ENCODE measurements around the gene ZAR1L. TPM values are rescaled to one million over a fixed set of nuclear protein-coding genes. Genes with fewer than 3 reads are reported as not detected.
A peak's percentile ranks its signal among the peaks of the same experiment; 100 is the strongest.

Gene ZAR1L
- total and polyA plus RNA-seq, 3 experiments from 2014 or later: not detected

- no peak for DNase-seq
- Histone ChIP-seq H3K27ac (ENCODE audit: low read depth, low read length) (no peak overlapping the region), H3K4me1 (ENCODE audit: insufficient read depth, low read length) (no peaks in the 10 kb centered on the region), H3K4me3 (ENCODE audit: low read length) (no peak overlapping the region), H3K27me3 (ENCODE audit: insufficient read depth, low read length, poor library complexity, severe bottlenecking) (no peaks in the 10 kb centered on the region), H3K36me3 (ENCODE audit: insufficient read depth, low read length) (no peaks in the 10 kb centered on the region), H3K9me3 (ENCODE audit: low read length) (no peaks in the 10 kb centered on the region)
- H3K36me3 Mint-ChIP-seq: no peaks in the 10 kb centered on the region
- ChIA-PET POLR2A (no interaction called here), CTCF (no interaction called here)
- H3K4me1 Mint-ChIP-seq: no peaks in the 10 kb centered on the region
- peaks cover 6 to 35% of the 10 kb centered on the region in 2 donors for H3K27me3 Mint-ChIP-seq
- no peak overlapping the region for H3K27ac Mint-ChIP-seq
- H3K4me3 Mint-ChIP-seq: no peak overlapping the region
- H3K9me3 Mint-ChIP-seq: no peaks in the 10 kb centered on the region
Observed at GRCh38 chr13:32300406-32300805, 14.8 kb downstream of the ZAR1L start.

DNA sequence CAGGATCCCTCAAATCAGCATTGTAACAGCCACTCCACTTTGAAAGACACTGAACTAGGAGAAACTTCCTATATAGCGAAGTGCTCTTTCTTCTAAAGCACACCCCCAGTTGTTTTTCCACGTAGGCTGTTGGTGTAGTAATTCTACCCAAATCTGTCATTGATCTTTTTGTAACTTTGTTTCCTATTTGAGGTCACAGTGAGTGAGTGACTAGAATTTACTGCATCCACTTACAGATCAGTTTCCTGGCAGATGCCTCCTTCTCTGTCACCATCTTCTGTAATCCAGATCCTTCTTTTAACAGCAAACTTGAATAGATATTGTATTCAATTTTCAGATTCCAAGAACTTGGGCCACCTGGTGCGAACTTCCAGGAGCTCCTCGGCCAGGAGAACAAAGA, 15.3 kb downstream of the ZAR1L start:
- no peak overlapping the region for H3K27ac ChIP-seq (ENCODE audit: low read depth, low read length)
- ChIA-PET POLR2A (interaction anchor here (0.5 kb wide), 1 partner anchor 78 kb away, joined by 3 read pairs; no protein-coding TSS in a partner anchor), CTCF (no interaction called here)
- H3K36me3 ChIP-seq (ENCODE audit: insufficient read depth, low read length): no peaks in the 10 kb centered on the region
- H3K27me3 Mint-ChIP-seq: peaks cover 6 to 35% of the 10 kb centered on the region in 2 donors
- no peak overlapping the region for H3K4me3 Mint-ChIP-seq
- no peaks in the 10 kb centered on the region for H3K9me3 ChIP-seq (ENCODE audit: low read length)
- DNase-seq: no peak
- no peaks in the 10 kb centered on the region for H3K4me1 Mint-ChIP-seq
- H3K27me3 ChIP-seq (ENCODE audit: insufficient read depth, low read length, poor library complexity, severe bottlenecking): no peaks in the 10 kb centered on the region
- H3K4me1 ChIP-seq (ENCODE audit: insufficient read depth, low read length): no peaks in the 10 kb centered on the region
- H3K9me3 Mint-ChIP-seq: no peaks in the 10 kb centered on the region
- H3K36me3 Mint-ChIP-seq: no peaks in the 10 kb centered on the region
- no peak overlapping the region for H3K27ac Mint-ChIP-seq
- H3K4me3 ChIP-seq (ENCODE audit: low read length): no peak overlapping the region

DNA sequence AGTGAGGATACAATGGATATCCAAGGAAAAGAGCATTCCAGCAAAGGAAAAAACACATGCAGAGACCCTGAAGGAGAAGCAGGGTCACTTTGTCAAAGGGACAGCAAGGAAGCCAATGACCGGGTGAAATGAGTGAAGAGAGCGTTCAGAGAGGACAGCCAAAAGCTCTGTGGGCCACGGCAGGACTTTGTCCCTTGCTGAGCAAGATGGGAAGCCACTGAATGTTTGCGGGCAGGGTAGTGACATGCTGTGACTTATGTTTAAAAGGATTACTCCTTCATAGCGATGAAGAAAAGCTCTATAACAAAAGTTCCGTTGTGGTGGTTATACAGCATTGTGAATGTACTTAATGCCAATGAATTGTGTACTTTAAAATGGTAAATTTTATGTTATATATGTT, 16.5 kb downstream of the ZAR1L start:
- Mint-ChIP-seq H3K36me3 (no peaks in the 10 kb centered on the region), H3K9me3 (no peaks in the 10 kb centered on the region), H3K27ac (no peak overlapping the region), H3K4me1 (no peaks in the 10 kb centered on the region), H3K27me3 (peaks cover 6 to 40% of the 10 kb centered on the region in 2 donors), H3K4me3 (no peak overlapping the region)
- no peak for DNase-seq
- no peak overlapping the region for H3K4me3 ChIP-seq (ENCODE audit: low read length)
- no peaks in the 10 kb centered on the region for H3K4me1 ChIP-seq (ENCODE audit: insufficient read depth, low read length)
- POLR2A ChIA-PET: no interaction called here
- no peaks in the 10 kb centered on the region for H3K36me3 ChIP-seq (ENCODE audit: insufficient read depth, low read length)
- H3K27ac ChIP-seq (ENCODE audit: low read depth, low read length): no peak overlapping the region
- H3K9me3 ChIP-seq (ENCODE audit: low read length): no peaks in the 10 kb centered on the region
- CTCF ChIA-PET: no interaction called here
- no peaks in the 10 kb centered on the region for H3K27me3 ChIP-seq (ENCODE audit: insufficient read depth, low read length, poor library complexity, severe bottlenecking)

- Mint-ChIP-seq H3K27me3 (peaks cover 6 to 40% of the 10 kb centered on the region in 2 donors), H3K27ac (no peak overlapping the region)
- CTCF ChIA-PET: no interaction called here
Observed at GRCh38 chr13:32297206-32297605, 18.0 kb downstream of the ZAR1L start.

GRCh38 chr13:32285633-32285965, 29.6 kb downstream of the ZAR1L start:
- ChIA-PET CTCF (no interaction called here), POLR2A (no interaction called here)
- Histone ChIP-seq H3K4me3 (ENCODE audit: low read length) (no peak overlapping the region), H3K27ac (ENCODE audit: low read depth, low read length) (no peak overlapping the region), H3K36me3 (ENCODE audit: insufficient read depth, low read length) (no peaks in the 10 kb centered on the region), H3K27me3 (ENCODE audit: insufficient read depth, low read length, poor library complexity, severe bottlenecking) (no peaks in the 10 kb centered on the region), H3K4me1 (ENCODE audit: insufficient read depth, low read length) (no peaks in the 10 kb centered on the region), H3K9me3 (ENCODE audit: low read length) (no peaks in the 10 kb centered on the region)
- Mint-ChIP-seq H3K4me3 (no peak overlapping the region), H3K4me1 (no peaks in the 10 kb centered on the region), H3K27ac (no peak overlapping the region), H3K36me3 (peaks cover 0 to 5% (median 0%) of the 10 kb centered on the region in 3 donors), H3K9me3 (no peaks in the 10 kb centered on the region), H3K27me3 (peaks cover 2 to 3% of the 10 kb centered on the region in 2 donors)
- DNase-seq: no peak

More at GRCh38 chr13:32297206-32297605, 18.0 kb downstream of the ZAR1L start:
- POLR2A ChIA-PET: no interaction called here
- DNase-seq: no peak
- Histone ChIP-seq H3K27me3 (ENCODE audit: insufficient read depth, low read length, poor library complexity, severe bottlenecking) (no peaks in the 10 kb centered on the region), H3K9me3 (ENCODE audit: low read length) (no peaks in the 10 kb centered on the region), H3K27ac (ENCODE audit: low read depth, low read length) (no peak overlapping the region), H3K4me3 (ENCODE audit: low read length) (no peak overlapping the region), H3K36me3 (ENCODE audit: insufficient read depth, low read length) (no peaks in the 10 kb centered on the region), H3K4me1 (ENCODE audit: insufficient read depth, low read length) (no peaks in the 10 kb centered on the region)
- Mint-ChIP-seq H3K4me3 (no peak overlapping the region), H3K36me3 (no peaks in the 10 kb centered on the region), H3K9me3 (no peaks in the 10 kb centered on the region), H3K4me1 (no peaks in the 10 kb centered on the region)

- peaks cover under 1 to 3% of the 10 kb centered on the region in 2 donors for H3K27me3 Mint-ChIP-seq
- POLR2A ChIA-PET: no interaction called here
- H3K4me3 Mint-ChIP-seq: no peak overlapping the region
- CTCF ChIA-PET: no interaction called here
- Histone ChIP-seq H3K9me3 (ENCODE audit: low read length) (no peaks in the 10 kb centered on the region), H3K36me3 (ENCODE audit: insufficient read depth, low read length) (no peaks in the 10 kb centered on the region), H3K4me3 (ENCODE audit: low read length) (no peak overlapping the region), H3K27ac (ENCODE audit: low read depth, low read length) (no peak overlapping the region), H3K4me1 (ENCODE audit: insufficient read depth, low read length) (no peaks in the 10 kb centered on the region), H3K27me3 (ENCODE audit: insufficient read depth, low read length, poor library complexity, severe bottlenecking) (no peaks in the 10 kb centered on the region)
- no peaks in the 10 kb centered on the region for H3K9me3 Mint-ChIP-seq
- no peak for DNase-seq
- no peak overlapping the region for H3K27ac Mint-ChIP-seq
- no peaks in the 10 kb centered on the region for H3K4me1 Mint-ChIP-seq
- peaks cover 0 to 3% (median 0%) of the 10 kb centered on the region in 3 donors for H3K36me3 Mint-ChIP-seq
Observed at GRCh38 chr13:32284927-32285632, 30.1 kb downstream of the ZAR1L start.

DNA sequence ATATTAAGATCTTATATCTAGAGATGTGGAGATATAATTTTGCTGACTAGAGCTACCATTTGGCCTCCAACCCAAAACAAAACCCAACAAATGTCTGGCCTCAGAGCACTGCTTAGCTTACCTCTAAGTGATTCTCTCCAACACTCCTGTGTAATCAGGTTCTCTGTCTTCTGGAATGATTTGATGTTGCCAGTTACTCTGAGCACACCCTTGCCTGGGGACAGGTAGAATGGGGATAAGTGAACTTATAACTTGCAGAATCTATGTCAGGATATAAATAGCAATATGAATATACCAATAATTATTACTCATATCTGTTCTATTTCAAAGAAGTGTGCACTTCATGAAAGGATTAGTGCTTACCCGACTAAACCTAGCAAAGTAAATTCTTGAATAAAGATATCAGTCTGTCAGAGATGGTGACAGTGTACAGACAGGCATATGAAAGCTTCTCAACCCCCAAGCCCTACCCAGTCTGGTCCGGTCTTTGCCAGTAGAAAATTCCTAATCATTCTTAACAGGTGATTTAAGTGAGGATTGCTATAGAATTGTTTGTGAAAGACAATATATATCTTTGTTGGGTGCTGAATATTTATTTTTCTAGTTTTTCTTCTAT, 33.0 kb downstream of the ZAR1L start:
- H3K9me3 Mint-ChIP-seq: no peaks in the 10 kb centered on the region
- H3K27ac Mint-ChIP-seq: peak overlapping the region in 1 of 8 donors; percentile 21
- CTCF ChIA-PET: no interaction called here

DNA sequence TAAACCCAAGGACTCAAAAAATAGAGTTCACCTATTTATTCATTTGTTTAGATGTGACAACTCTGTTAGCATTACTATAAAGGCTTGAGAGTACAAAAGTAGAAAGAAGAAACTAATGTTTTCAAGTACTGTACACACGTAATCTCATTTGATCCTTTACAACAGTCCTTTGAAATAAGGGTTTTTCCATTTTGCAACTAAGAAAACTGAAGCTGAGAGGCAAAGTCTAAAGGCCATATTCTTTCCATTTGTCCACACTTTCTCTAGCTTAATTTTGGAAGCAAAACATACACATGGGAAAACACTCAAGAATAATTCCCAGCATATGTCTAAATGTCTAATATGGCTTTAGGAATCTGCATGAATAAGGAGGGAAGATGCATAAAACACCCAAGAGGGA, 34.1 kb downstream of the ZAR1L start:
- H3K27ac ChIP-seq (ENCODE audit: low read depth, low read length): no peak overlapping the region
- ChIA-PET CTCF (no interaction called here), POLR2A (no interaction called here)
- no peaks in the 10 kb centered on the region for H3K9me3 ChIP-seq (ENCODE audit: low read length)
- no peak overlapping the region for H3K4me3 ChIP-seq (ENCODE audit: low read length)
- no peaks in the 10 kb centered on the region for H3K36me3 ChIP-seq (ENCODE audit: insufficient read depth, low read length)
- H3K27me3 Mint-ChIP-seq: peaks cover 2 to 3% of the 10 kb centered on the region in 2 donors
- H3K9me3 Mint-ChIP-seq: no peaks in the 10 kb centered on the region
- H3K36me3 Mint-ChIP-seq: peaks cover 0 to 3% (median 0%) of the 10 kb centered on the region in 3 donors
- no peaks in the 10 kb centered on the region for H3K4me1 ChIP-seq (ENCODE audit: insufficient read depth, low read length)
- no peak overlapping the region for H3K27ac Mint-ChIP-seq
- no peak for DNase-seq
- H3K27me3 ChIP-seq (ENCODE audit: insufficient read depth, low read length, poor library complexity, severe bottlenecking): no peaks in the 10 kb centered on the region
- H3K4me3 Mint-ChIP-seq: no peak overlapping the region
- no peaks in the 10 kb centered on the region for H3K4me1 Mint-ChIP-seq

More for the DNA sequence above, 33.0 kb downstream of the ZAR1L start:
- no peak overlapping the region for H3K4me3 ChIP-seq (ENCODE audit: low read length)
- DNase-seq: no peak
- Mint-ChIP-seq H3K36me3 (peaks cover 0 to 3% (median 0%) of the 10 kb centered on the region in 3 donors), H3K27me3 (peaks cover 2 to 3% of the 10 kb centered on the region in 2 donors), H3K4me1 (no peaks in the 10 kb centered on the region), H3K4me3 (no peak overlapping the region)
- no peaks in the 10 kb centered on the region for H3K4me1 ChIP-seq (ENCODE audit: insufficient read depth, low read length)
- no peak overlapping the region for H3K27ac ChIP-seq (ENCODE audit: low read depth, low read length)
- POLR2A ChIA-PET: no interaction called here
- H3K9me3 ChIP-seq (ENCODE audit: low read length): no peaks in the 10 kb centered on the region
- no peaks in the 10 kb centered on the region for H3K36me3 ChIP-seq (ENCODE audit: insufficient read depth, low read length)
- no peaks in the 10 kb centered on the region for H3K27me3 ChIP-seq (ENCODE audit: insufficient read depth, low read length, poor library complexity, severe bottlenecking)

Measured in CD8-positive, alpha-beta memory T cell (primary cell).